Tibial artery (tissue), 4 donors: ENCODE results near the gene ANKS1A.
"Not testable (repeated sequence)": the region's sequence is repeated elsewhere in the genome, so short reads cannot be mapped to it uniquely, and the experiment has no call there.

ENCODE experiments used
- DNase-seq, 2 donors: peaks; one replicate each; pipeline ENCODE4 v3.0.0-alpha.2; 2019
- H3K27ac ChIP-seq, 2 donors: fragments of 200-600 bp; sonication (generic) in 1 of 2; 1 replicate in 1 of 2; 2 replicates in 1 of 2; pipeline ENCODE4 v1.5.1; 2018 to 2019; ENCODE audit warnings: mild to moderate bottlenecking in 1 of 2
- H3K27me3 ChIP-seq, 2 donors: fragments of 200-600 bp; sonication (generic) in 1 of 2; one replicate each; pipeline versions ENCODE4 v1.5.1 to v1.6.0; 2016 to 2019
- H3K36me3 ChIP-seq, 3 donors: fragments of 200-600 bp; sonication (generic) in 2 of 3; one replicate each; pipeline ENCODE4 v1.5.1; 2016 to 2019; ENCODE audit warnings: mild to moderate bottlenecking in 2 of 3
- H3K4me1 ChIP-seq, 4 donors: fragments of 200-600 bp; sonication (generic) in 2 of 4; 1 replicate in 3 of 4; 2 replicates in 1 of 4; pipeline ENCODE4 v1.5.1; 2016 to 2019
- H3K4me3 ChIP-seq, 2 donors: fragments of 200-600 bp; sonication (generic) in 1 of 2; 1 replicate in 1 of 2; 2 replicates in 1 of 2; pipeline ENCODE4 v1.5.1; 2018 to 2019; ENCODE audit warnings: mild to moderate bottlenecking in 2 of 2
- H3K9me3 ChIP-seq, 3 donors: fragments of 200-600 bp; sonication (generic) in 1 of 3; one replicate each; pipeline ENCODE4 v1.5.1; 2016 to 2019
- intact Hi-C: fragments of 100-400 bp; cut with DNase I; formaldehyde crosslinking; loops from one replicate; pipeline ENCODE4 v1.15.0; 2023; ENCODE audit warnings: low total_unique reads
- TF ChIP-seq, protein P1 (sequence below), 2 experiments: fragments of 200-600 bp in 1 of 2; fragments of 450-650 bp in 1 of 2; IDR thresholded peaks; one replicate each; pipeline ENCODE4 v1.5.1; 2017 to 2019; ENCODE audit warnings: antibody characterized with exemption in 2 of 2, mild to moderate bottlenecking in 1 of 2, moderate library complexity in 1 of 2

ANKS1A gene

DNA sequence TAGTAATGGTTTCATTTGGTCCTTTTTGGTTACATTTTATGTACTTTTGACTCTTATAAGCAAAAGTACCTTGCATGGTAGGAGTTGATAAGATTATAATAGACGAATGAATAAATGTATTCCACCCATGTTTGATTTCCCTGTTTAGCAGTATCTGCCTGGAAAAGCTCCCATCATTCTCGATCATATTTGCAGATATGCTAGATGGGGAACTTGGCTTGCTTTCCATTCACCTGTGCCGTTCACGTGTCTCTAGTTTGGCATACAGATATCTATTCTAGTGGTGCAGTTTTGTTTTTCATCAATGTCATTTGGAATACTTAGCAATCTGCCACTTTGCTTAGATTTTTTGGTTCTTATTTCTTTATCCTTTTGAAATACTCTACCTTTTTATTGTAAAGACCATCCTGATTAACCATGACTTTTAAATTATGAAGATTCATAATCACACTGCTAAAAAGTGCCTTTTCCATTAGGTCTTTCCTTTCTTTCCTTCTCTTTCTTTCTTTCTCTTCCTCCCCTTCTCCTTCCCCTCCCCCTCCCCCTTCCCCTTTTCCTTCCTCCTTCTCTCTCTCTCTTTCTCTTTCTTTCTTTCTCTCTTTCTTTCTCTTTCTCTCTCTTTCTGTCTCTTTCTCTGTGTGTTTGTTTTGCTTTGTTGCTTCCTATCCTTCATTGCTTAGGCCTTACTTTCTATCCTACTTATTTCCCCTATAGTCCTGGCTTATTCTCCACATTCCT lies 40.4 kb downstream of the ANKS1A start:
- no peak for DNase-seq
- TF ChIP-seq, protein P1, sequence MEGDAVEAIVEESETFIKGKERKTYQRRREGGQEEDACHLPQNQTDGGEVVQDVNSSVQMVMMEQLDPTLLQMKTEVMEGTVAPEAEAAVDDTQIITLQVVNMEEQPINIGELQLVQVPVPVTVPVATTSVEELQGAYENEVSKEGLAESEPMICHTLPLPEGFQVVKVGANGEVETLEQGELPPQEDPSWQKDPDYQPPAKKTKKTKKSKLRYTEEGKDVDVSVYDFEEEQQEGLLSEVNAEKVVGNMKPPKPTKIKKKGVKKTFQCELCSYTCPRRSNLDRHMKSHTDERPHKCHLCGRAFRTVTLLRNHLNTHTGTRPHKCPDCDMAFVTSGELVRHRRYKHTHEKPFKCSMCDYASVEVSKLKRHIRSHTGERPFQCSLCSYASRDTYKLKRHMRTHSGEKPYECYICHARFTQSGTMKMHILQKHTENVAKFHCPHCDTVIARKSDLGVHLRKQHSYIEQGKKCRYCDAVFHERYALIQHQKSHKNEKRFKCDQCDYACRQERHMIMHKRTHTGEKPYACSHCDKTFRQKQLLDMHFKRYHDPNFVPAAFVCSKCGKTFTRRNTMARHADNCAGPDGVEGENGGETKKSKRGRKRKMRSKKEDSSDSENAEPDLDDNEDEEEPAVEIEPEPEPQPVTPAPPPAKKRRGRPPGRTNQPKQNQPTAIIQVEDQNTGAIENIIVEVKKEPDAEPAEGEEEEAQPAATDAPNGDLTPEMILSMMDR (IDR thresholded peaks at IDR 0.05) = no peak
- Histone ChIP-seq H3K4me3 (no peak overlapping the region), H3K4me1 (peaks cover 0 to 6% (median 2%) of the 10 kb centered on the region in 4 donors), H3K9me3 (no peaks in the 10 kb centered on the region), H3K36me3 (no peaks in the 10 kb centered on the region), H3K27me3 (no peaks in the 10 kb centered on the region), H3K27ac (no peak overlapping the region)
- intact Hi-C loops = no loop called here

DNA sequence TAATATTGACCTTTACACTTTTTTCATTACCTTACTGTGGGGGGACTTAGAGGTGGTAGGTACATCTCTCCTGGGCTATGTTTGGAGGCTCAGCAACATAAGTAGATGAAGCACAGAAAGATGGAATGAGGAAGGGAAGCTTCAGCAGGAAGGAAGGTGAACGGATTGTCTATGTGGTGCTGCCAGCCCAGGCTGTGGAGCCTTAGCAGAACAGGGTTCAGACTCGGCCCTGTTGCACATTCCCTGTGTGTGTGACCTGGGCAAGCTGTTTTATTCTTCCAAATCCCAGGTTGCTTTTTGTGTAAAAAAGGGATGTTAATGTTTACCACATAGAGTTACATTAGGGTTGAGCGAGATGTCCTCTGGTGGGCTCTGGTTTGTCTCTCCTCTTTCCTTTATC lies 41.2 kb downstream of the ANKS1A start:
- H3K27me3 ChIP-seq = no peaks in the 10 kb centered on the region
- TF ChIP-seq, protein P1 (IDR thresholded peaks at IDR 0.05) = no peak
- no peak overlapping the region for H3K4me3 ChIP-seq
- H3K27ac ChIP-seq = no peak overlapping the region
- H3K36me3 ChIP-seq = no peaks in the 10 kb centered on the region
- peaks cover 0 to 14% (median 8%) of the 10 kb centered on the region in 4 donors for H3K4me1 ChIP-seq
- DNase-seq = no peak
- H3K9me3 ChIP-seq = no peaks in the 10 kb centered on the region
- intact Hi-C loops = no loop called here

DNA sequence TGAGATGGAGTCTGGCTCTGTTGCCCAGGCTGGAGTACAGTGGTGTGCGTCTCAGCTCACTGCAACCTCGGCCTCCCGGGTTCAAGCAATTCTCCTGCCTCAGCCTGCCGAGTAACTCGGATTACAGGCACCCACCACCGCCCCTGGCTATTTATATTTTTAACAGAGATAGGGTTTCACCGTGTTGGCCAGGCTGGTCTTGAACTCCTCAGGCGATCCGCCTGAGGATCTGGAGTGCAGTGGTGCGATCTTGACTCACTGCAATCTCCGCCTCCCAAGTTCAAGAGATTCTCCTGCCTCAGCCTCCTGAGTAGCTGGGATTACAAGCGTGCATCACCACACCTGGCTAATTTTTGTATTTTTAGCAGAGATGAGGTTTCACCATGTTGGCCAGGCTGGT lies 43.1 kb downstream of the ANKS1A start:
- H3K36me3 ChIP-seq, H3K27ac ChIP-seq, H3K4me3 ChIP-seq, H3K27me3 ChIP-seq, intact Hi-C loops, DNase-seq, H3K9me3 ChIP-seq: not testable (repeated sequence)
- peaks cover 0 to 15% (median 8%) of the 10 kb centered on the region in 4 donors for H3K4me1 ChIP-seq

DNA sequence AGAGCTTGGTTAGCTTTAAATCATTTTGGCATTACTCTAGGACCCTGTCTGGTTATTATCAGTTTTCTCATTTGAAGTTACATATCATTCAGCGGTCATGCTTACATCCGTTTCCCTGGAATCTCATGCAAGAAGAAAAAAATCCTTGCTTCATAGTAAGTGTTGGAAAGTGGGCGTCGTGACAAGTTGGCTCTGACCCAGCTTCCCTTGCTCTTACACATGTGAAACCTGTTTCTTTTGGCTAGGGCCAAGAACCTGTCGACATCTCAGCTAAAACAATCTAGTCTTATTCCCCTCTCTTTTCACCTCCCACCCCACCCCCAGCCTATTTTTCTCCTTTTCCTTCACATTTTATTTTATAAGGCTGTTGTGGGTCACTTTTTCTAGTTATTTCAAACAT lies 45.5 kb downstream of the ANKS1A start:
- Histone ChIP-seq H3K27me3 (no peaks in the 10 kb centered on the region), H3K36me3 (no peaks in the 10 kb centered on the region), H3K9me3 (no peaks in the 10 kb centered on the region), H3K4me3 (no peak overlapping the region), H3K27ac (no peak overlapping the region), H3K4me1 (peaks cover 0 to 31% (median 9%) of the 10 kb centered on the region in 4 donors)
- TF ChIP-seq, protein P1 (IDR thresholded peaks at IDR 0.05) = no peak
- DNase-seq = peak; percentile 76 to 89
- intact Hi-C loops = no loop called here

DNA sequence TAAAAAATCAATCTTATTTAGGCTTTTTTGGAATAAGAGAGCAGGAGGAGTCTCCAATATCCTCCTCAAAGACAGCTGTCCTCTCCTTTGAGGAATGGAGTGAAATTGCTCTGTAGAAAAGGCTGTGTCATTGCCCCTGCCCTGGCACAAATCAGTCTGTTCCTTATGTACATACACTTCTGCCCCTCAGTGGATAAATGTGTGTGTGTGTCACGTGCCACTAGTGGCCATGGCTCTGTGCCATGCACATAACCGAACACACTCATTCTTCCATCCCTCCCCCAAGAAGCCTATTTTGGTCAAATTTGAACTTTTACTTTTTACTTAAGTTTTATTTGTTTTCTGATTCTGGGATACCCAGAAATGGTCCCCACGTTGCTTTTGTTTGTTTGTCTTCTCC lies 49.2 kb downstream of the ANKS1A start:
- no peaks in the 10 kb centered on the region for H3K9me3 ChIP-seq
- no peaks in the 10 kb centered on the region for H3K36me3 ChIP-seq
- no peak overlapping the region for H3K4me3 ChIP-seq
- no peak overlapping the region for H3K27ac ChIP-seq
- peak in 1 of 2 donors; percentile 29 for DNase-seq
- peaks cover 0 to 32% (median 9%) of the 10 kb centered on the region in 4 donors for H3K4me1 ChIP-seq
- TF ChIP-seq, protein P1 (IDR thresholded peaks at IDR 0.05) = no peak
- H3K27me3 ChIP-seq = no peaks in the 10 kb centered on the region
- intact Hi-C loops = no loop called here

DNA sequence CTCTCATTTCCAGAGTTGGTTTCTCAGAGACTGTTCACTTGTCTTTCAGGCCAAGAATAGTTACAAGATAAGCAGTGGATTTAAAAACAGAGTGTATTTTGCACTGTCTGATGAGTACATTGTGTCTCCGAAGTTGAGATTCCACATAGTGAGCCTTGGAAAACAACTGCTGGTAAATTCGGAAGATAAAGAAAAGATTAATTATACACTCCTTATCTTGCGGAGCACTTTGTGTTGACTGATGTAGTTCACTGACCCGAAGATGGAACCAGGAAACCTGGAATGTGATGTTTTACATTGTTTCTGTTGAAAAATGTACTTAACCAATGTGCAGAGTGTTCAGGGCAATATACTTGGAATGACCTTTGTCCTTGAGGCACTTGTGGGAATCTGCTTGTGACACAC lies 51.0 kb downstream of the ANKS1A start:
- no peaks in the 10 kb centered on the region for H3K27me3 ChIP-seq
- no peak for DNase-seq
- no peaks in the 10 kb centered on the region for H3K9me3 ChIP-seq
- H3K27ac ChIP-seq = no peak overlapping the region
- intact Hi-C loops = no loop called here
- peaks cover 0 to 20% (median 1%) of the 10 kb centered on the region in 4 donors for H3K4me1 ChIP-seq
- H3K4me3 ChIP-seq = no peak overlapping the region
- TF ChIP-seq, protein P1 (IDR thresholded peaks at IDR 0.05) = no peak
- no peaks in the 10 kb centered on the region for H3K36me3 ChIP-seq
